H1 (cell line): ENCODE measurements around the gene STXBP5L.
"Not testable (repeated sequence)": the region's sequence is repeated elsewhere in the genome, so short reads cannot be mapped to it uniquely, and the experiment has no call there.

Experiments used
- CEBPB ChIP-seq: IDR thresholded peaks from 2 replicates; pipeline ENCODE4 v1.6.1; 2012; ENCODE audit warnings: low read depth, low read length
- CHD1 ChIP-seq: IDR thresholded peaks from 2 replicates; pipeline ENCODE4 v1.6.1; 2012; ENCODE audit warnings: low read depth, low read length, improper control_type of control experiment
- EP300 ChIP-seq, 2 experiments: IDR thresholded peaks; 1 replicate in 1 of 2; 2 replicates in 1 of 2; pipeline ENCODE4 v1.6.1; 2011 to 2012; ENCODE audit warnings: low read depth in 2 of 2, low read length in 2 of 2, mild to moderate bottlenecking in 2 of 2, borderline replicate concordance in 1 of 2, inconsistent platforms in 1 of 2, moderate library complexity in 1 of 2
- EZH2 ChIP-seq: fragments of 200-600 bp; sonication (generic); IDR thresholded peaks from 2 replicates; pipeline ENCODE4 v1.7.1; 2012; ENCODE audit warnings: low read depth, mild to moderate bottlenecking, moderate library complexity, low read length, inconsistent platforms; ENCODE audit not compliant: severe bottlenecking
- HDAC2 ChIP-seq, 2 experiments: fragments of 300-600 bp in 1 of 2; sonication (generic) in 1 of 2; IDR thresholded peaks; 2 replicates each; pipeline ENCODE4 v1.6.1; 2011 to 2012; ENCODE audit warnings: low read depth in 2 of 2, low read length in 2 of 2, mild to moderate bottlenecking in 2 of 2, moderate library complexity in 2 of 2, borderline replicate concordance in 1 of 2, inconsistent platforms in 1 of 2
- NRF1 ChIP-seq: IDR thresholded peaks from 2 replicates; pipeline ENCODE4 v1.6.1; 2011; ENCODE audit warnings: mild to moderate bottlenecking, low read depth, low read length, improper control_type of control experiment
- POLR2A ChIP-seq, 2 experiments: IDR thresholded peaks; 1 replicate in 1 of 2; 2 replicates in 1 of 2; pipeline ENCODE4 v1.6.1; 2011; ENCODE audit warnings: low read depth in 2 of 2, low read length in 2 of 2, mild to moderate bottlenecking in 2 of 2; ENCODE audit errors: control extremely low read depth in 1 of 2
- RBBP5 ChIP-seq: IDR thresholded peaks from 2 replicates; pipeline ENCODE4 v1.7.1; 2012; ENCODE audit warnings: low read depth, mild to moderate bottlenecking, inconsistent platforms, low read length, moderate library complexity, borderline replicate concordance
- RNF2 ChIP-seq: fragments of 200-900, 300-1000 bp; sonication (generic); IDR thresholded peaks from 2 replicates; pipeline ENCODE4 v1.7.1; 2016; ENCODE audit warnings: borderline replicate concordance, low read depth, mild to moderate bottlenecking, antibody characterized with exemption, low read length; ENCODE audit not compliant: poor library complexity, severe bottlenecking; ENCODE audit errors: missing control alignments
- SIN3A ChIP-seq, 2 experiments: IDR thresholded peaks in 1 of 2; conservative IDR thresholded peaks in 1 of 2; 2 replicates each; pipeline ENCODE4 v1.6.1; 2011 to 2012; ENCODE audit warnings: low read length in 2 of 2, improper control_type of control experiment in 1 of 2, low read depth in 1 of 2, mild to moderate bottlenecking in 1 of 2
- SRF ChIP-seq: IDR thresholded peaks from 2 replicates; pipeline ENCODE4 v1.6.1; 2011; ENCODE audit warnings: mild to moderate bottlenecking, low read depth, low read length, moderate library complexity
- YY1 ChIP-seq: IDR thresholded peaks from 2 replicates; pipeline ENCODE4 v1.6.1; 2011; ENCODE audit warnings: low read depth, mild to moderate bottlenecking, low read length
- TF ChIP-seq, protein P1 (sequence below): fragments of 300-600 bp; sonication (generic); IDR thresholded peaks from 2 replicates; pipeline ENCODE4 v1.7.1; 2012; ENCODE audit warnings: low read length, moderate library complexity, mild to moderate bottlenecking, inconsistent platforms; ENCODE audit not compliant: insufficient replicate concordance
- TF ChIP-seq, protein P2 (sequence below), 3 experiments: IDR thresholded peaks; 1 replicate in 2 of 3; 2 replicates in 1 of 3; pipeline versions ENCODE4 v1.5.1 to v1.6.1; 2011; ENCODE audit warnings: low read length in 3 of 3, mild to moderate bottlenecking in 3 of 3, inconsistent platforms in 2 of 3, low read depth in 1 of 3, moderate library complexity in 1 of 3; ENCODE audit not compliant: insufficient read depth in 1 of 3; ENCODE audit errors: control extremely low read depth in 1 of 3

GRCh38 chr3:120901716-120902115 is 6.3 kb upstream of the STXBP5L start:
- TF ChIP-seq POLR2A (IDR thresholded peaks at IDR 0.05; ENCODE audit: control extremely low read depth in 1 of 2, low read depth in 2 of 2, low read length in 2 of 2); EP300 (IDR thresholded peaks at IDR 0.05; ENCODE audit: borderline replicate concordance in 1 of 2, low read depth in 2 of 2, low read length in 2 of 2); CHD1; RBBP5; RNF2; YY1; HDAC2 (IDR thresholded peaks at IDR 0.05; ENCODE audit: borderline replicate concordance in 1 of 2, low read depth in 2 of 2, low read length in 2 of 2); SRF; CEBPB; SIN3A (conservative IDR thresholded peaks at IDR 0.05 in 1 of 2, IDR thresholded peaks at IDR 0.05 in 1 of 2; ENCODE audit: low read depth in 1 of 2, low read length in 2 of 2); NRF1; EZH2: not testable (repeated sequence)
- TF ChIP-seq, protein P1, sequence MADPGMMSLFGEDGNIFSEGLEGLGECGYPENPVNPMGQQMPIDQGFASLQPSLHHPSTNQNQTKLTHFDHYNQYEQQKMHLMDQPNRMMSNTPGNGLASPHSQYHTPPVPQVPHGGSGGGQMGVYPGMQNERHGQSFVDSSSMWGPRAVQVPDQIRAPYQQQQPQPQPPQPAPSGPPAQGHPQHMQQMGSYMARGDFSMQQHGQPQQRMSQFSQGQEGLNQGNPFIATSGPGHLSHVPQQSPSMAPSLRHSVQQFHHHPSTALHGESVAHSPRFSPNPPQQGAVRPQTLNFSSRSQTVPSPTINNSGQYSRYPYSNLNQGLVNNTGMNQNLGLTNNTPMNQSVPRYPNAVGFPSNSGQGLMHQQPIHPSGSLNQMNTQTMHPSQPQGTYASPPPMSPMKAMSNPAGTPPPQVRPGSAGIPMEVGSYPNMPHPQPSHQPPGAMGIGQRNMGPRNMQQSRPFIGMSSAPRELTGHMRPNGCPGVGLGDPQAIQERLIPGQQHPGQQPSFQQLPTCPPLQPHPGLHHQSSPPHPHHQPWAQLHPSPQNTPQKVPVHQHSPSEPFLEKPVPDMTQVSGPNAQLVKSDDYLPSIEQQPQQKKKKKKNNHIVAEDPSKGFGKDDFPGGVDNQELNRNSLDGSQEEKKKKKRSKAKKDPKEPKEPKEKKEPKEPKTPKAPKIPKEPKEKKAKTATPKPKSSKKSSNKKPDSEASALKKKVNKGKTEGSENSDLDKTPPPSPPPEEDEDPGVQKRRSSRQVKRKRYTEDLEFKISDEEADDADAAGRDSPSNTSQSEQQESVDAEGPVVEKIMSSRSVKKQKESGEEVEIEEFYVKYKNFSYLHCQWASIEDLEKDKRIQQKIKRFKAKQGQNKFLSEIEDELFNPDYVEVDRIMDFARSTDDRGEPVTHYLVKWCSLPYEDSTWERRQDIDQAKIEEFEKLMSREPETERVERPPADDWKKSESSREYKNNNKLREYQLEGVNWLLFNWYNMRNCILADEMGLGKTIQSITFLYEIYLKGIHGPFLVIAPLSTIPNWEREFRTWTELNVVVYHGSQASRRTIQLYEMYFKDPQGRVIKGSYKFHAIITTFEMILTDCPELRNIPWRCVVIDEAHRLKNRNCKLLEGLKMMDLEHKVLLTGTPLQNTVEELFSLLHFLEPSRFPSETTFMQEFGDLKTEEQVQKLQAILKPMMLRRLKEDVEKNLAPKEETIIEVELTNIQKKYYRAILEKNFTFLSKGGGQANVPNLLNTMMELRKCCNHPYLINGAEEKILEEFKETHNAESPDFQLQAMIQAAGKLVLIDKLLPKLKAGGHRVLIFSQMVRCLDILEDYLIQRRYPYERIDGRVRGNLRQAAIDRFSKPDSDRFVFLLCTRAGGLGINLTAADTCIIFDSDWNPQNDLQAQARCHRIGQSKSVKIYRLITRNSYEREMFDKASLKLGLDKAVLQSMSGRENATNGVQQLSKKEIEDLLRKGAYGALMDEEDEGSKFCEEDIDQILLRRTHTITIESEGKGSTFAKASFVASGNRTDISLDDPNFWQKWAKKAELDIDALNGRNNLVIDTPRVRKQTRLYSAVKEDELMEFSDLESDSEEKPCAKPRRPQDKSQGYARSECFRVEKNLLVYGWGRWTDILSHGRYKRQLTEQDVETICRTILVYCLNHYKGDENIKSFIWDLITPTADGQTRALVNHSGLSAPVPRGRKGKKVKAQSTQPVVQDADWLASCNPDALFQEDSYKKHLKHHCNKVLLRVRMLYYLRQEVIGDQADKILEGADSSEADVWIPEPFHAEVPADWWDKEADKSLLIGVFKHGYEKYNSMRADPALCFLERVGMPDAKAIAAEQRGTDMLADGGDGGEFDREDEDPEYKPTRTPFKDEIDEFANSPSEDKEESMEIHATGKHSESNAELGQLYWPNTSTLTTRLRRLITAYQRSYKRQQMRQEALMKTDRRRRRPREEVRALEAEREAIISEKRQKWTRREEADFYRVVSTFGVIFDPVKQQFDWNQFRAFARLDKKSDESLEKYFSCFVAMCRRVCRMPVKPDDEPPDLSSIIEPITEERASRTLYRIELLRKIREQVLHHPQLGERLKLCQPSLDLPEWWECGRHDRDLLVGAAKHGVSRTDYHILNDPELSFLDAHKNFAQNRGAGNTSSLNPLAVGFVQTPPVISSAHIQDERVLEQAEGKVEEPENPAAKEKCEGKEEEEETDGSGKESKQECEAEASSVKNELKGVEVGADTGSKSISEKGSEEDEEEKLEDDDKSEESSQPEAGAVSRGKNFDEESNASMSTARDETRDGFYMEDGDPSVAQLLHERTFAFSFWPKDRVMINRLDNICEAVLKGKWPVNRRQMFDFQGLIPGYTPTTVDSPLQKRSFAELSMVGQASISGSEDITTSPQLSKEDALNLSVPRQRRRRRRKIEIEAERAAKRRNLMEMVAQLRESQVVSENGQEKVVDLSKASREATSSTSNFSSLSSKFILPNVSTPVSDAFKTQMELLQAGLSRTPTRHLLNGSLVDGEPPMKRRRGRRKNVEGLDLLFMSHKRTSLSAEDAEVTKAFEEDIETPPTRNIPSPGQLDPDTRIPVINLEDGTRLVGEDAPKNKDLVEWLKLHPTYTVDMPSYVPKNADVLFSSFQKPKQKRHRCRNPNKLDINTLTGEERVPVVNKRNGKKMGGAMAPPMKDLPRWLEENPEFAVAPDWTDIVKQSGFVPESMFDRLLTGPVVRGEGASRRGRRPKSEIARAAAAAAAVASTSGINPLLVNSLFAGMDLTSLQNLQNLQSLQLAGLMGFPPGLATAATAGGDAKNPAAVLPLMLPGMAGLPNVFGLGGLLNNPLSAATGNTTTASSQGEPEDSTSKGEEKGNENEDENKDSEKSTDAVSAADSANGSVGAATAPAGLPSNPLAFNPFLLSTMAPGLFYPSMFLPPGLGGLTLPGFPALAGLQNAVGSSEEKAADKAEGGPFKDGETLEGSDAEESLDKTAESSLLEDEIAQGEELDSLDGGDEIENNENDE = not testable (repeated sequence)
- TF ChIP-seq, protein P2, sequence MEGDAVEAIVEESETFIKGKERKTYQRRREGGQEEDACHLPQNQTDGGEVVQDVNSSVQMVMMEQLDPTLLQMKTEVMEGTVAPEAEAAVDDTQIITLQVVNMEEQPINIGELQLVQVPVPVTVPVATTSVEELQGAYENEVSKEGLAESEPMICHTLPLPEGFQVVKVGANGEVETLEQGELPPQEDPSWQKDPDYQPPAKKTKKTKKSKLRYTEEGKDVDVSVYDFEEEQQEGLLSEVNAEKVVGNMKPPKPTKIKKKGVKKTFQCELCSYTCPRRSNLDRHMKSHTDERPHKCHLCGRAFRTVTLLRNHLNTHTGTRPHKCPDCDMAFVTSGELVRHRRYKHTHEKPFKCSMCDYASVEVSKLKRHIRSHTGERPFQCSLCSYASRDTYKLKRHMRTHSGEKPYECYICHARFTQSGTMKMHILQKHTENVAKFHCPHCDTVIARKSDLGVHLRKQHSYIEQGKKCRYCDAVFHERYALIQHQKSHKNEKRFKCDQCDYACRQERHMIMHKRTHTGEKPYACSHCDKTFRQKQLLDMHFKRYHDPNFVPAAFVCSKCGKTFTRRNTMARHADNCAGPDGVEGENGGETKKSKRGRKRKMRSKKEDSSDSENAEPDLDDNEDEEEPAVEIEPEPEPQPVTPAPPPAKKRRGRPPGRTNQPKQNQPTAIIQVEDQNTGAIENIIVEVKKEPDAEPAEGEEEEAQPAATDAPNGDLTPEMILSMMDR (IDR thresholded peaks at IDR 0.05; ENCODE audit: control extremely low read depth in 1 of 3, insufficient read depth in 1 of 3, low read depth in 1 of 3, low read length in 3 of 3) = not testable (repeated sequence)
